ENCODE data around the gene DNAJC4. TPM values are rescaled to one million over a fixed set of nuclear protein-coding genes. Genes with fewer than 3 reads are reported as not detected.

The DNAJC4 gene
- polyA plus RNA-seq, 1 donor (not counting 4 experiments of a cell fraction or from before 2014, with no cell fraction given): 12.2 TPM

DNA sequence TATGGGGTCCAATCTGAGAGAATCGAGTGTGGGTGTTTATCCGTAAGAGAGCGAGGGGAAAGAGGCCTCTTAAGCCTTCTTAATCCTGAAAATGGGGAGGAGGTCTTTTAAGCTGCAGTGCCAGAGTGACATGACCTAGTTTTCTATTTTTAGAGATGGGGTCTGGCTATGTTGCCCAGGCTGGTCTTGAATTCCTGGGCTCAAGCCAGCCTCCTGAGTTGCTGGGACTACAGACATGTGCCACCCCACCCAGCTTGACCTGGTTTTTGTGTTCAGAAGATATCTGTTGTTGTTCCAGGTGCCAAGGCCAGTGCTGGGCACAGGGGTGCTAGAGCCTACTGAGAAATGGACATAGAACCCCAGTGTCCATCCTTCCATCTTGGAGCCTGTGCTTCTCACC, 52.7 kb downstream of the DNAJC4 start:
- peak overlapping the region in 2 of 3 experiments; percentile 86 to 91 for H3K4me3 ChIP-seq (ENCODE audit: control insufficient read depth in 2 of 3, extremely low read depth in 1 of 3, insufficient read depth in 2 of 3, low read depth in 1 of 3, low read length in 3 of 3)
- no peaks in the 10 kb centered on the region for H3K27me3 ChIP-seq (ENCODE audit: control insufficient read depth, extremely low read depth, insufficient read depth, low read length)
- H2AFZ ChIP-seq (ENCODE audit: control insufficient read depth, low read length): no peak overlapping the region
- no peaks in the 10 kb centered on the region for H3K9me1 ChIP-seq (ENCODE audit: control insufficient read depth, extremely low read depth, insufficient read depth, low read length)
- no peak overlapping the region for H3K27ac ChIP-seq (ENCODE audit: control insufficient read depth, insufficient read depth, low read length)
- FAIRE-seq: no peak
- no peaks in the 10 kb centered on the region for H3K9me3 ChIP-seq (ENCODE audit: control insufficient read depth, low read depth, low read length)
- DNase-seq (ENCODE audit: low read depth, low spot score): no peak
- H3K4me2 ChIP-seq (ENCODE audit: control insufficient read depth, extremely low read depth, insufficient read depth, low read depth, low read length): peak overlapping the region; percentile 98
- peaks cover 13% of the 10 kb centered on the region for H3K79me2 ChIP-seq (ENCODE audit: control insufficient read depth, insufficient read depth, low read length)
- dilution Hi-C loops (cut with MboI; ENCODE audit: extremely low pct_ligation_motif_present, low sequenced_read_pairs): no loop called here
- TF ChIP-seq CTCF (optimal IDR thresholded peaks at IDR 0.05 in 1 of 3, IDR thresholded peaks at IDR 0.05 in 1 of 3, conservative IDR thresholded peaks at IDR 0.05 in 1 of 3; ENCODE audit: extremely low read depth in 1 of 3, insufficient read depth in 2 of 3, low read length in 3 of 3) (no peak), EZH2 (IDR thresholded peaks at IDR 0.05; ENCODE audit: low read length) (no peak)
- H4K20me1 ChIP-seq (ENCODE audit: control insufficient read depth, extremely low read depth, insufficient read depth, low read length): no peaks in the 10 kb centered on the region
- H3K36me3 ChIP-seq (ENCODE audit: control insufficient read depth in 2 of 2, extremely low read depth in 1 of 2, insufficient read depth in 2 of 2, low read length in 2 of 2): peaks cover 12 to 19% of the 10 kb centered on the region in 2 experiments
- H3K4me1 ChIP-seq (ENCODE audit: control insufficient read depth, extremely low read depth, insufficient read depth, low read length): peaks cover 11% of the 10 kb centered on the region
- H3K9ac ChIP-seq (ENCODE audit: control insufficient read depth, extremely low read depth, insufficient read depth, low read length): peak overlapping the region; percentile 35

Other genes starting within 250 kb of the DNAJC4 start
- gene OTUB1, start 244.1 kb upstream of the DNAJC4 start, polyA plus RNA-seq: 106 to 201 TPM (median 143 TPM) in 3 replicates
- not detected in 3 replicates for gene FLRT1, start 194.6 kb upstream of the DNAJC4 start, polyA plus RNA-seq
- 2.7 to 6.7 TPM (median 4.6 TPM) in 3 replicates for gene MACROD1, start 64.4 kb upstream of the DNAJC4 start, polyA plus RNA-seq
- 157 to 215 TPM (median 206 TPM) in 3 replicates for gene STIP1, start 44.4 kb upstream of the DNAJC4 start, polyA plus RNA-seq
- 0.26 to 1.9 TPM (median 0.98 TPM) in 3 replicates for gene FERMT3, start 23.8 kb upstream of the DNAJC4 start, polyA plus RNA-seq
- gene TRPT1, start 4.4 kb upstream of the DNAJC4 start, polyA plus RNA-seq: 15.5 to 20.3 TPM (median 18.3 TPM) in 3 replicates
- 22.6 to 55.6 TPM (median 31.1 TPM) in 3 replicates for gene NUDT22, start 4.3 kb upstream of the DNAJC4 start, polyA plus RNA-seq
- 9.7 to 23.3 TPM (median 10.0 TPM) in 3 replicates for gene VEGFB, start 4.0 kb downstream of the DNAJC4 start, polyA plus RNA-seq
- gene FKBP2, start 10.5 kb downstream of the DNAJC4 start, polyA plus RNA-seq: 40.3 to 57.7 TPM (median 51.9 TPM) in 3 replicates
- gene PPP1R14B, start 16.4 kb downstream of the DNAJC4 start, polyA plus RNA-seq: 182 to 254 TPM (median 208 TPM) in 3 replicates
- 32.5 to 46.9 TPM (median 42.0 TPM) in 3 replicates for gene PLCB3, start 21.0 kb downstream of the DNAJC4 start, polyA plus RNA-seq
- 58.3 to 86.9 TPM (median 61.2 TPM) in 3 replicates for gene BAD, start 54.1 kb downstream of the DNAJC4 start, polyA plus RNA-seq
- 6.6 to 11.7 TPM (median 9.8 TPM) in 3 replicates for gene GPR137, start 55.3 kb downstream of the DNAJC4 start, polyA plus RNA-seq
- gene KCNK4, start 60.8 kb downstream of the DNAJC4 start, polyA plus RNA-seq: not detected in 3 replicates
- gene CATSPERZ, start 69.8 kb downstream of the DNAJC4 start, polyA plus RNA-seq: 0.17 to 0.29 TPM (median 0.19 TPM) in 3 replicates
- gene ESRRA, start 75.0 kb downstream of the DNAJC4 start, polyA plus RNA-seq: 20.8 to 33.9 TPM (median 25.9 TPM) in 3 replicates
- gene TRMT112, start 87.0 kb downstream of the DNAJC4 start, polyA plus RNA-seq: 238 to 408 TPM (median 297 TPM) in 3 replicates
- 590 to 817 TPM (median 591 TPM) in 3 replicates for gene PRDX5, start 87.6 kb downstream of the DNAJC4 start, polyA plus RNA-seq
- 2.9 to 5.3 TPM (median 3.7 TPM) in 3 replicates for gene CCDC88B, start 109.7 kb downstream of the DNAJC4 start, polyA plus RNA-seq
- 46.5 to 62.7 TPM (median 52.4 TPM) in 3 replicates for gene RPS6KA4, start 128.6 kb downstream of the DNAJC4 start, polyA plus RNA-seq